Measurements from ENCODE around the gene HOXA9. TPM values are rescaled to one million over a fixed set of nuclear protein-coding genes. Genes with fewer than 3 reads are reported as not detected.

Gene HOXA9
- polyA plus RNA-seq, 1 of the 3 experiments (the other 2 are of a cell fraction): not detected

GRCh38 chr7:27181795-27182275 lies 16.5 kb upstream of the HOXA9 start (continued):
- TF ChIP-seq REST (IDR thresholded peaks at IDR 0.05; ENCODE audit: low read depth, low read length) (no peak), CTCF (IDR thresholded peaks at IDR 0.05) (no peak), CHD2 (IDR thresholded peaks at IDR 0.05; ENCODE audit: low read length, partially characterized antibody) (no peak)

GRCh38 chr7:27180431-27181420 lies 15.4 kb upstream of the HOXA9 start:
- DNase-seq: no peak
- 34% methylated on average over 12 of the region's 12 CpGs for WGBS (ENCODE audit: low lambda C conversion rate)
- no peak overlapping the region for H3K9ac ChIP-seq
- H2AFZ ChIP-seq (ENCODE audit: low read depth): no peak overlapping the region
- peaks cover 4 to 10% of the 10 kb centered on the region in 2 experiments; a peak in 1 of 4 replicates for H3K4me1 ChIP-seq (ENCODE audit: control insufficient read depth in 1 of 2, insufficient read depth in 2 of 2, low read depth in 1 of 2, low read length in 1 of 2)
- no peak overlapping the region for H3K4me2 ChIP-seq
- H3K36me3 ChIP-seq (replicated peaks in 1 of 2; ENCODE audit: control insufficient read depth in 1 of 2, insufficient read depth in 2 of 2, low read length in 1 of 2): no peaks in the 10 kb centered on the region
- H4K20me1 ChIP-seq (ENCODE audit: insufficient read depth): no peaks in the 10 kb centered on the region; the same call in 1 of the 2 replicates
- H3K27me3 ChIP-seq (ENCODE audit: insufficient read depth): peaks cover 97% of the 10 kb centered on the region
- ChIA-PET POLR2A (interaction anchor here (0.7 kb wide), 1 partner anchor 752 kb away, joined by 3 read pairs; no protein-coding TSS in a partner anchor), CTCF (interaction anchor here (0.6 to 12.3 kb wide), 58 partner anchors 9 to 1288 kb away, joined by 3 to 205 read pairs (median 4); partner anchors contain the start of genes EVX1, HOXA11, HOXA13 and HOXA3)
- H3K9me2 ChIP-seq: no peaks in the 10 kb centered on the region
- no peak overlapping the region for H3K27ac ChIP-seq (ENCODE audit: low read depth in 2 of 2, low read length in 1 of 2)
- no peak overlapping the region for H3K4me3 ChIP-seq (ENCODE audit: low read depth in 2 of 2, low read length in 1 of 2)
- no peaks in the 10 kb centered on the region for H3F3A ChIP-seq (replicated peaks; ENCODE audit: insufficient read depth)
- no peak for TF ChIP-seq TEAD4 (IDR thresholded peaks at IDR 0.05; ENCODE audit: borderline replicate concordance, insufficient read depth)
- no peak for TF ChIP-seq USF1 (IDR thresholded peaks at IDR 0.05; ENCODE audit: borderline replicate concordance, low read depth)
- TF ChIP-seq RCOR1 (IDR thresholded peaks at IDR 0.05; ENCODE audit: low read length): no peak
- TF ChIP-seq MAX (IDR thresholded peaks at IDR 0.05; ENCODE audit: low read depth): no peak
- no peak for TF ChIP-seq GABPA (IDR thresholded peaks at IDR 0.05; ENCODE audit: low read depth)
- no peak for TF ChIP-seq YY1 (IDR thresholded peaks at IDR 0.05; ENCODE audit: low read depth)
- TF ChIP-seq RFX5 (IDR thresholded peaks at IDR 0.05; ENCODE audit: low read length): no peak
- no peak for TF ChIP-seq PBX3 (IDR thresholded peaks at IDR 0.05)
- no peak for TF ChIP-seq GATA2 (CRISPR knock-in tag; IDR thresholded peaks at IDR 0.05)
- no peak for TF ChIP-seq SMC3 (IDR thresholded peaks at IDR 0.05; ENCODE audit: low read depth, low read length)
- no peak for TF ChIP-seq SIN3A (IDR thresholded peaks at IDR 0.05; ENCODE audit: borderline replicate concordance, low read depth, low read length)
- no peak for TF ChIP-seq FOXJ3 (CRISPR knock-in tag; IDR thresholded peaks at IDR 0.05)
- no peak for TF ChIP-seq EP300 (IDR thresholded peaks at IDR 0.05; ENCODE audit: borderline replicate concordance in 1 of 2, low read depth in 1 of 2, low read length in 1 of 2)
- H3K79me2 ChIP-seq (ENCODE audit: insufficient read depth): no peaks in the 10 kb centered on the region
- no peaks in the 10 kb centered on the region for H3K9me3 ChIP-seq
